T-helper 1 cell (primary cell): ENCODE data around the gene SMOC2.
"Not testable (repeated sequence)": the region's sequence is repeated elsewhere in the genome, so short reads cannot be mapped to it uniquely, and the experiment has no call there.

ENCODE experiments used
- DNase-seq, 5 donors: peaks; one replicate each; pipeline ENCODE4 v3.0.0-alpha.2; 2012 to 2020

The SMOC2 gene

DNA sequence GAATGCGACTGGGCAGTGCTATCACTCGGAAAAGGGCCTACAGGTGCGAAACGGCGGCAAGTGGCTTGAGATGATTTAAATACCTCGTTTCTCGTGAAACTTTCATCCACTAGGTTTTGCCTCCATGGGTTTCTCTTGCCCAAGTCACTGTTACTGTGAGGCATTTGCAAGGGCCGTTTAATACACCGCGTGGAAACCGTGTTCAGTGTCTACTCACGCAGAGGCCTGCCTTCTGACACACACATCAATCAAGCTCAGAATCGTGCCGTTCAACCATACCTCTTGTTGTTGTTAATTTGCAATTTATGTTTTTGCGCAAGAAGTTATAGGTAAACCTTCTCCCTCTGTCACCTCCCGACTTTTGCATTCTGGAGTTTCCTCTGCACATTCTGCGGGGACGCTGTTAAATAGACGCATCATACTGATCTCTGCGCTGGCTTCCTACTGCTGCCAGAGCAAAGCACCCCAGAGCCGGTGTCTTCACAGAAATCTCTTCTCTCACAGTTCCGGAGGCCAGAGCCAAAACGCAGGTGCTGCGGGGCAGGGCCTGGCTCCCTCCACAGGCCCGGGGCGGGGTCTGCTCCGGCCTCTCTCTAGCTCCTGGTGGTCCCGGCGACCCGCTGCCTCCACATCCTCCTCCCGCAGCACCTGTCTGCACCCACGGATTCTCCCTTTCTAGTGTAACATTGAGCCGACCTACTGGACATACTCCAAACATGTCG, 251.4 kb downstream of the SMOC2 start:
- DNase-seq = no peak

DNA sequence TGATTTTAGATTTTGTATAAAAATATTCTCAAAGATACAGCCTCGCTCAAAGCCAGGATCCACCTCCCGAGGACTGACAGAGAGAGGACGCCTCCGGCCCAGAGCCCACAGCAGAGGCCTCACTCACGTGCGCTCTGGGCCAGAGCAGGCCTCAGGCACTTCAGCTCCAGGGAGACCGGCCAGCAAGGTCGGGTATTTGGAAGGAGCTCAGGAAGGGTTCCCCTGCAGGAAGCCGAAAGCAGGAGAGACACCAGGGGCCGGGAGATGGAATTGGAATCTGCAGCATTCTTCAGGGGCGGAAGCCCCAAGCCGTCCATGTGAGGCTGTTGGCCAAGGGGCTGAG, 251.9 kb downstream of the SMOC2 start:
- not testable (repeated sequence) for DNase-seq

GRCh38 chr6:168694797-168695196, 253.8 kb downstream of the SMOC2 start:
- DNase-seq = not testable (repeated sequence)

GRCh38 chr6:168695701-168696100, 254.7 kb downstream of the SMOC2 start:
- DNase-seq = no peak

DNA sequence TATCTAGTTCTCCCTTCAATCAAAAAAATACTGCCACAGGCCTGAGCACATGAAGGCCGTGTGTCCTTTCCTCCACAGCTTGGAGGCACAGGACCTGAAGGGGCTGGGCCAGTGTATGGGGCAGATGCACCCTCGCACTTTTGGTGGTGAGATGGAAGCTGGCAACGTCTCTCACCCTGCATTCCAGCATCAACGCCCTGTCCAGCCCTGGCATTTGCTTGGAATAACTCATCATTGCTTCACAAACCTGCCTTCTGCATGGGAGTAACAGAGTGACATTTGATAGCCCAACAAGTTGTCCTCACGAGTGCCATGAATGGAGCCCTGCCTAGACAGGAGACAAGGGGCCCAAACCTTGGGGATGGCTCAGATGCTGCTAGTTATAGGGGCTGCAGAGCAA, 257.9 kb downstream of the SMOC2 start:
- no peak for DNase-seq

GRCh38 chr6:168699631-168700295, 258.8 kb downstream of the SMOC2 start:
- no peak for DNase-seq

DNA sequence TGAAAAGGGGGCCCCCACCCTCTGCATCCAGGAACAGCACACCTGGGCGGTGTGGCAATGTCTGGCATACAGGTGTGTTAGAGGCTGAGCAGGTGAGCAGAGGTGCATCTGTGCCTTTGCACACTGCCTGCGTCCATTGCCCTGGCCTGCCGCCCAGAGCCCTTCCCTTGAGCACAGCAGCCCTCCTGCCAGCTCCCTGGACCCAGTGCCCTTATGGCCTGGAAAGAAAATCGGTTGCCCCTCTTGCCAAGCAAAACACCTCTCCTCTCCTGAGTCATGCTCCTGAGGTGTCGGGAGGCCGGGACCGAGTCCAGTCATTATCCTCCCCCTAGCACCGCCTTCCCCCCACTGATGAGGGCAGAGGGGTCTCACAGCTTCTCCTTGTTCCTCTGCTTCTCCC, 259.9 kb downstream of the SMOC2 start:
- DNase-seq = no peak

- no peak for DNase-seq
Measured at GRCh38 chr6:168703990-168704389, 263.0 kb downstream of the SMOC2 start.

GRCh38 chr6:168704678-168705077, 263.7 kb downstream of the SMOC2 start:
- no peak for DNase-seq

- not testable (repeated sequence) for DNase-seq
Measured at GRCh38 chr6:168705271-168705670, 264.3 kb downstream of the SMOC2 start.

DNA sequence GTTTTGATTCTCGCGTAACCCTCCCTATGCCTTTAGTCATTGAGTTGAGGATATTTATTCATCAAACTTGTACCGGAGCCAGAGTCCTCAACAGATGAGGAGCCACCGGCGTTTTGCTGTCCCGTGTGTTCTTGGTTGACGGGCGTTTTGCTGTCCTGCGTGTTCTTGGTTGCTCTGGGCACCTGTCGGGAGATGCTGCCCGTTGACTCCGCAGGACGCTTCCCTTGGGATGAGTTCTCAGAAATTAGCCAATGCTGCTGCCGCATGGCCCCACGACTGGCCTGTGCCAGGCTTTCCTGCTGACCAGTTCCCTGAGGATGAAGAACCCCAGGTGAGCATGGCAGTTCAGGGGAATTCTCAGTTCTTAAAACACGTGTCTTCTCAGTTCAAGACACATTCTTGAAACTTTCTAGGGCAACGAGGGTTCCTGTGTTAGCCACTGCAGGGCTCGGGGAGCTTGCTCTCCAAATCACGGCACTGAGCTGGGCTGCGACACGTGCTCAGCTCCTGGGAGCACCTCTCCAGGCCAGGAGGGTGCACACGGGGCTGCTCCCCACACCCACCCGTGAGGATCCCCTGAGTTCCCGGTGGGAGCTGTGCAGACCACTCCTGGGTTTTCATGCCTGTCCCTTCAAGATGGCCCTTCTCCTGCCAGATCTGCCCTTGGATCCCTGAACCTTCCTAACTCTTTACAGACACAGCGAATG, 265.6 kb downstream of the SMOC2 start:
- DNase-seq = no peak

DNA sequence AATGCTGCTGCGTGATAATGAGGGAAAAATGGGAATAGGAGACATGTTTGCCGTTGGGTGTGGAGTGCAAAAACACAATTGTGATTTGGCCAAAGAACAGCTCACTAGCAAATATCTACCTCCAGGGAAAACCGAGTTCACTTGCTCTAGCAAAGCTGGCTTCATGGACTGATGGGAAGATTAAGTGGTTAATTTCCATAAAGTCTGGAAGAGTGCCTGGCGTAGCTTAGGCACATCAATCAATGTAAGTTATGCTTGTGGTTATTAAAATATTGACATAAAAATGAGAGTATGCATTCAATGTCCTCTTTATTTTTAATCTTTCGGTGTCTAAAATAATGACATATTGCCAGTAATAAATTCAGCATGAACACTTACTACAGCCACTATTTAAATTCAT, 267.5 kb downstream of the SMOC2 start:
- DNase-seq = no peak

GRCh38 chr6:168708984-168709383, 268.0 kb downstream of the SMOC2 start:
- DNase-seq = no peak

DNA sequence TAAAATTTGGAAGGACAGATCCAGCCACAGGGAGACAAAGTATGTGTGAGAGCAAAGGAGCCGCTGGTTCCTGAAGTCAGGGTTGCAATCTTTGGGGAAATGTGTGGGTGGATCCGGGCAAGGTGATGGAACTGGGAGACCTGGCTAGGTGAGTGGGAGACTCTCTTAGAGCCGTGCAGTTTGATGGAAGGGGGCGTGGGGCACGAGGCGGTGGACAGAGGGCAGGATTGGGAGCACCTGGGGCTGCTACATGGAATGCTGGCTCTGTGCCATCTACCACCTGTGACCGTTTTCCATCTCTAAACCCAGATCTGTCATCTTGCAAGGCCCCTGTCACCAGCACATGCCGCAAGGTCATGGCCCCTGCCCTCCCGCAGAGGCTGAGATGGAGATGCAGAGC, 268.4 kb downstream of the SMOC2 start:
- DNase-seq = no peak

GRCh38 chr6:168709991-168710390, 269.0 kb downstream of the SMOC2 start:
- DNase-seq = no peak

DNA sequence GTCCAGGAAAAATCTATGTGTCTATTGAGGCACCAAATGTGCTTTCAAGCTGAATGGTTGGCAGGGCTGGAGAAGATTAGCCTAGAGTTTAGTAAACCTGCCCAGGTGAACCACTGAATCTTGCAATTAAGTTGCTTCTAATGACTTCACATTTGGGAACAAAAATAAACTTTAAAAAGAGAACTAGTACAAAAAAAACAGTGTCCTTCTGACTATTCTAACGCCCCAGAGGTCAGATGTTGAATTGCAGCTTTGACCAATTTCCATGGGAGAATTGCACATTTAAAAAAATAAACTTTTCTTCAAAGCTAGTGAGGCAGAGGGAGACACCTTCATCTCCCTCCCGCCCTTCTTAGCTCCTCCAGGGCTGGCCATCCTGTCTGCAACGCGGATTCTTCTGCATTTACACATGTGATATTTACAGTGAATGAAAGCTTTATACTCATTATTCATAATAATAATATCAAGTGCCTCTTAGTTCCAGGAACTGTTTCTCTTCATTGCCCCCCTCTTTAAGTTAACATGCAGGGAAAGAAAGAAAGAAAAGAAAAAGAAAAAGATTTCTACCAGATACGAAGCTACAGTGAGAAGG, 270.2 kb downstream of the SMOC2 start:
- no peak for DNase-seq

GRCh38 chr6:168711666-168712300, 270.8 kb downstream of the SMOC2 start:
- no peak for DNase-seq

DNA sequence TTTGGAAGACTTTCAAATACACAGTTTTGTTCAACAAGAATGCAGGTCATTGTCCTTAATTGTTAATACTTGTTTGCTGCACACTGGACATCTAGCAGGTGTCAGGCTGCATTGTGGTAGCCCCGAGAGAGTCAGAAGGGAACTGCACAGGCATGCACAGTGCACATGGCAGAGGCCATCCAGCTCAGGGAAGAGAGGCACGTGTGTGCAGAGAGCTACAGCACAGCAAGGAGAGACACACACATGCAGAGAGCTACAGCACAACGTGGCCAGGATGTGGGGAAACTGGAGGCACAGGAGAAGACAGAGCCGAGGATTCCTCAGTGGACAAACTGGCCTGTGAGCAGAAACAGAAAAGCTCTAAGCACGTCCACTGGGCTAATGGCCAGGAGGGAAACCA, 272.0 kb downstream of the SMOC2 start:
- DNase-seq = no peak

GRCh38 chr6:168713839-168714238, 272.9 kb downstream of the SMOC2 start:
- DNase-seq = no peak

- no peak for DNase-seq
Measured at GRCh38 chr6:168714547-168715260, 273.7 kb downstream of the SMOC2 start.

- no peak for DNase-seq
Measured at GRCh38 chr6:168715643-168716481, 274.9 kb downstream of the SMOC2 start.

- no peak for DNase-seq
Measured at GRCh38 chr6:168716581-168716980, 275.6 kb downstream of the SMOC2 start.
